GM18517 (cell line): ENCODE results near the gene HSPB6.
"Not testable (repeated sequence)": the region's sequence is repeated elsewhere in the genome, so short reads cannot be mapped to it uniquely, and the experiment has no call there.

Experiments
- ATAC-seq: cut with Tn5 transposase; IDR thresholded peaks from one replicate; pipeline ENCODE4 v1.9.1; 2021; ENCODE audit warnings: mild to moderate bottlenecking, moderate library complexity; ENCODE audit not compliant: unreplicated experiment

HSPB6 gene

GRCh38 chr19:35786299-35787160 is 29.7 kb upstream of the HSPB6 start:
- ATAC-seq: no peak

GRCh38 chr19:35785339-35785627 is 28.5 kb upstream of the HSPB6 start:
- no peak for ATAC-seq

- no peak for ATAC-seq
These were observed 27.9 kb upstream of the HSPB6 start for GRCh38 chr19:35784503-35785338.

GRCh38 chr19:35783469-35784434 is 26.9 kb upstream of the HSPB6 start:
- ATAC-seq: no peak

GRCh38 chr19:35782589-35782988 is 25.8 kb upstream of the HSPB6 start:
- no peak for ATAC-seq

GRCh38 chr19:35781650-35782049 is 24.8 kb upstream of the HSPB6 start:
- ATAC-seq: no peak

GRCh38 chr19:35780717-35781116 is 23.9 kb upstream of the HSPB6 start:
- ATAC-seq: no peak

- ATAC-seq: no peak
These were observed 23.2 kb upstream of the HSPB6 start for GRCh38 chr19:35780058-35780457.

GRCh38 chr19:35779033-35779432 is 22.2 kb upstream of the HSPB6 start:
- ATAC-seq: no peak

- ATAC-seq: no peak
These were observed 21.1 kb upstream of the HSPB6 start for GRCh38 chr19:35777961-35778360.

GRCh38 chr19:35777086-35777841 is 20.4 kb upstream of the HSPB6 start:
- no peak for ATAC-seq

GRCh38 chr19:35776102-35776788 is 19.4 kb upstream of the HSPB6 start:
- ATAC-seq: no peak

- peak; percentile 86 for ATAC-seq
These were observed 18.7 kb upstream of the HSPB6 start, which contains the start of gene ARHGAP33 for GRCh38 chr19:35775298-35776101. Gene ARHGAP33, plus strand, starts transcription at chr19:35775564. Its CDS starts 95 bp downstream, at chr19:35775659.

- ATAC-seq: peak; percentile 12
These were observed 18.1 kb upstream of the HSPB6 start for GRCh38 chr19:35775046-35775297.

GRCh38 chr19:35774274-35775045 is 17.6 kb upstream of the HSPB6 start:
- no peak for ATAC-seq

- no peak for ATAC-seq
These were observed 16.4 kb upstream of the HSPB6 start for GRCh38 chr19:35773020-35773806.

GRCh38 chr19:35772362-35772761 is 15.5 kb upstream of the HSPB6 start:
- ATAC-seq: not testable (repeated sequence)

GRCh38 chr19:35768082-35768421 is 11.2 kb upstream of the HSPB6 start:
- ATAC-seq: no peak
